Esophagus squamous epithelium (tissue), 5 donors: Measurements from ENCODE around the gene POLR3F. TPM values are rescaled to one million over a fixed set of nuclear protein-coding genes. Genes with fewer than 3 reads are reported as not detected.
"Not testable (repeated sequence)": the region's sequence is repeated elsewhere in the genome, so short reads cannot be mapped to it uniquely, and the experiment has no call there.

Experiments
- DNase-seq: peaks from one replicate; lab custom pipeline; 2025; lab: John Stamatoyannopoulos, UW
- H3K27ac ChIP-seq, 4 donors: fragments of 200-600 bp; sonication (generic); one replicate each; pipeline ENCODE4 v1.5.1; 2016 to 2019; ENCODE audit warnings: mild to moderate bottlenecking in 1 of 4
- H3K27me3 ChIP-seq, 4 donors: fragments of 200-600 bp; sonication (generic); 1 replicate in 3 of 4; 2 replicates in 1 of 4; pipeline versions ENCODE4 v1.5.1 to v1.6.0; 2017 to 2021; ENCODE audit warnings: antibody characterized with exemption in 1 of 4
- H3K36me3 ChIP-seq, 3 donors: fragments of 200-600 bp; sonication (generic); one replicate each; pipeline ENCODE4 v1.5.1; 2016 to 2019
- H3K4me1 ChIP-seq, 3 donors: fragments of 200-600 bp; sonication (generic); one replicate each; pipeline ENCODE4 v1.5.1; 2017 to 2019
- H3K4me3 ChIP-seq, 4 donors: fragments of 200-600 bp; sonication (generic); 1 replicate in 3 of 4; 2 replicates in 1 of 4; pipeline ENCODE4 v1.5.1; 2016 to 2019; ENCODE audit warnings: mild to moderate bottlenecking in 2 of 4, moderate library complexity in 1 of 4
- H3K9me3 ChIP-seq, 3 donors: fragments of 200-600 bp; sonication (generic); one replicate each; pipeline ENCODE4 v1.5.1; 2016 to 2019
- CTCF ChIP-seq, 6 experiments: fragments of 450-650 bp in 4 of 6; fragments of 200-600 bp in 2 of 6; sonication (generic) in 2 of 6; IDR thresholded peaks; one replicate each; pipeline ENCODE4 v1.5.1; 2016 to 2019; ENCODE audit warnings: antibody characterized with exemption in 6 of 6, mild to moderate bottlenecking in 4 of 6, moderate library complexity in 4 of 6
- POLR2A ChIP-seq, 4 donors: fragments of 450-650 bp; IDR thresholded peaks; one replicate each; pipeline ENCODE4 v1.6.1; 2017; ENCODE audit warnings: antibody characterized with exemption in 4 of 4, mild to moderate bottlenecking in 4 of 4, moderate library complexity in 3 of 4
- WGBS, 2 donors: methylation state at CpG; one replicate each; pipeline ENCODE4 v1.1.5; 2018; 5-methylcytosine and 5-hydroxymethylcytosine counted together
- intact Hi-C: fragments of 100-400 bp; cut with DNase I; formaldehyde crosslinking; loops from one replicate; pipeline ENCODE4 v1.15.0; 2022
- total RNA-seq, 4 donors: library from RNA; depleted of rRNA; stranded (reverse); fragments of >200 nt; gene quantifications; one replicate each; pipeline ENCODE4 v1.1.0, GENCODE V29; 2016
- donor health status: DM: yes; HTN: yes; CAD: no.

POLR3F gene
- total RNA-seq, 4 donors from 2014 or later, result 5.1 to 9.2 (median 6.9) TPM

DNA sequence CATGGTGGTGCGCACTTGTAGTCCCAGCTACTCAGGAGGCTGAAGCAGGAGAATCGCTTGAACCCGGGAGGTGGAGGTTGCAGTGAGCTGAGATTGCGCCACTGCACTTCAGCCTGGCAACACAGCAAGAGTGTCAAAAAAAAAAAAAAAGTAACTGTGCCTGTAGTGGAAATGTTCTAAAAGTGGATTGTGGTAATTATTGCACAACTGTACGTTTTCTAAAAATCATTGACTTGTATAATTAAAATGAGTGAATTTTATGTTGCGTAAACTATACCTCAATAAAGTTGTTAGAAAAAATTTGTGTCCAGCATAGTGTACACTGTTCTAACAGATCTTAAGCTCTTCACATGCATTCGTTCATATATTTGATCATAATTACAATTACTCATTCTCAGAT, 46.0 kb downstream of the POLR3F start:
- Histone ChIP-seq H3K27ac (no peak overlapping the region), H3K36me3 (peaks cover 0 to 89% (median 0%) of the 10 kb centered on the region in 3 donors), H3K4me3 (no peak overlapping the region), H3K27me3 (no peaks in the 10 kb centered on the region), H3K4me1 (peaks cover 8 to 16% (median 10%) of the 10 kb centered on the region in 3 donors), H3K9me3 (no peaks in the 10 kb centered on the region)
- no peak for DNase-seq
- TF ChIP-seq CTCF (IDR thresholded peaks at IDR 0.05) (no peak), POLR2A (IDR thresholded peaks at IDR 0.05) (no peak)
- WGBS, 2 donors, result 81 to 85% methylated on average over 7 of the region's 7 CpGs
- intact Hi-C loops, result no loop called here

DNA sequence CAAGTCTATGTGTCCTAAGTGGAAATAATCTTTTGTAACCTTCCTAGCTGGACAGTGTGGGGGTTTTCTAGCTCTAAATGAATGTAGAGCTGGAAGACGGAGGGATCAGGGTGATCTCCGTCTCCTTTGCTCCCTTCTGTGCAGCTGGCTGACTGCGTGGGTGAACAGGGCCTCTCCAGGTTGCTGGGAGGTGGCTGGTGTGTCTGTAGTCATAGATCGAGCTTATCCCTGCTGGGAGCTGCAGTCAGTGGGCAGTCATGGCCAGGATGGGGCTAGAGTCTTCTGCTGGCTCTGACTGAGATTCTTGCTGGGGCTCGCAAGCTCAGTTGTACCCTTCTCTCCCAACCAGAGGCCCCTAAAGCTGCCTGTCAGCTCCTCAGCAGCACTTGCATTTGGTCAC, 46.9 kb downstream of the POLR3F start:
- Histone ChIP-seq H3K27ac (no peak overlapping the region), H3K36me3 (peaks cover 0 to 96% (median 0%) of the 10 kb centered on the region in 3 donors), H3K9me3 (no peaks in the 10 kb centered on the region), H3K27me3 (no peaks in the 10 kb centered on the region), H3K4me1 (peaks cover under 1 to 7% (median under 1%) of the 10 kb centered on the region in 3 donors), H3K4me3 (no peak overlapping the region)
- TF ChIP-seq CTCF (IDR thresholded peaks at IDR 0.05), result no peak
- no peak for TF ChIP-seq POLR2A (IDR thresholded peaks at IDR 0.05)
- no peak for DNase-seq
- WGBS, 2 donors, result 88 to 97% methylated on average over 4 to 5 of the region's 5 CpGs
- intact Hi-C loops, result no loop called here

DNA sequence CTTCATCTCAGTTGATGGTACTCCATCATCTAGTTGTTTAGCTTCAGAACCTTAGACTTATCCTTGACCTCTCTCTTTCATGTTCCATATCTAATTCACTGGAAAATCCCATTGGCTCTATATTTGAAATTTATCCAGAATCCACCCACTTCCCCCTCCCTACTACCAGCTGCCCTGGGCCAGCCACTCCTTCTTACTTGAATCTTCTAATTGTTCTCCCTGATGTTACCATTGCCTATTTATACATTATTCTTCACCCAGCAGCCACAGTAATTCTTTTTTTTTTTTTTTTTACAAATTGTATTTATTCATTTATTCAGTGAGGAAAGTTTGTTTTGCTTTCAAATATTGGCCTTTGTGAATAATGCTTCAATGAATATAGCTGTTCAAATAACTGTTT, 48.8 kb downstream of the POLR3F start:
- H3K4me3 ChIP-seq, result no peak overlapping the region
- no peak for DNase-seq
- H3K36me3 ChIP-seq, result peaks cover 0 to 96% (median 0%) of the 10 kb centered on the region in 3 donors
- no peak overlapping the region for H3K27ac ChIP-seq
- intact Hi-C loops, result no loop called here
- H3K9me3 ChIP-seq, result no peaks in the 10 kb centered on the region
- no peaks in the 10 kb centered on the region for H3K27me3 ChIP-seq
- H3K4me1 ChIP-seq, result no peaks in the 10 kb centered on the region
- no peak for TF ChIP-seq CTCF (IDR thresholded peaks at IDR 0.05)
- TF ChIP-seq POLR2A (IDR thresholded peaks at IDR 0.05), result no peak

GRCh38 chr20:18522066-18522465, 54.9 kb downstream of the POLR3F start:
- intact Hi-C loops, H3K27me3 ChIP-seq, DNase-seq, H3K4me3 ChIP-seq, H3K9me3 ChIP-seq, H3K4me1 ChIP-seq, H3K27ac ChIP-seq: not testable (repeated sequence)
- WGBS, 2 donors, result 91 to 94% methylated on average over 9 of the region's 9 CpGs
- peaks cover 23 to 93% (median 25%) of the 10 kb centered on the region in 3 donors for H3K36me3 ChIP-seq

DNA sequence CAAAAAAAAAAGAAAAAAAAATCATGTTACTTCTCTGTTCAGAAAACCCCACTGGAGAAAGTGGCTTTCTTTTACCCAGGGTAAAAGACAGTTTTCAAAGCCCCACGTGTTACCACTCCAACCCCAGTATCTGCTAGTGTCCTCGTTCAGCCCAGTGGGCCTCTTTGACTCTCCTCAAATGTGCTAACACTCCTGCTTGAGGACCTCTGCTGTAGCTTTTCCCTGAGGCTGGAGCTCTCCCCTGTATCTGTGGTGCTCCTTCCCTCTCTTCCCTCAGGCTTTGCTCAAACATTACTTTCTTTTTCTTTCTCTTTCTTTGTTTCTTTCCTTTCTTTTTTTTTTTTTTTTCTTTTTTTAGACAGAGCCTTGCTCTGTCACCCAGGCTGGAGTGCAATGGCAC, 55.9 kb downstream of the POLR3F start:
- no peaks in the 10 kb centered on the region for H3K9me3 ChIP-seq
- intact Hi-C loops, result no loop called here
- no peak for TF ChIP-seq POLR2A (IDR thresholded peaks at IDR 0.05)
- TF ChIP-seq CTCF (IDR thresholded peaks at IDR 0.05), result no peak
- no peak overlapping the region for H3K4me3 ChIP-seq
- H3K27ac ChIP-seq, result no peak overlapping the region
- 89 to 94% methylated on average over 2 of the region's 2 CpGs for WGBS, 2 donors
- H3K27me3 ChIP-seq, result no peaks in the 10 kb centered on the region
- H3K4me1 ChIP-seq, result no peaks in the 10 kb centered on the region
- no peak for DNase-seq
- peaks cover 33 to 93% (median 33%) of the 10 kb centered on the region in 3 donors for H3K36me3 ChIP-seq

DNA sequence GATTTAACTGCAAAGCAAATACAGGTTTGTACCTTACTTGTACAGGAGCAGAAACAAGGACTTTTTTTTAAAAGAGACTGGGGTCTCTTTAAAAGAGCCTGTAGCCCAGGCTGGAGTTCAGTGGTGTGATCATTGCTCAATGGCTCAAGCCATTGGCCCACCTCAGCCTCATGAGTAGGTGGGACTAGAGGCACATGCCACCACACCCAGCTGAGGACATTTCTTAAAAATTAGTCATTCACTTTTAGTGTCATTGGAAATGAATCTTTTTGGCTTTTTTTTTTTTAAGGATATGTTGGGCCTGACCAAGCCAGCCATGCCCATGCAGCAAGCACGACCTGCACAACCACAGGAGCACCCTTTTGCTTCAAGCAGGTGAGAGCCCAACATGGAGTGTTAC, 57.5 kb downstream of the POLR3F start:
- no peaks in the 10 kb centered on the region for H3K4me1 ChIP-seq
- H3K27me3 ChIP-seq, result no peaks in the 10 kb centered on the region
- intact Hi-C loops, result no loop called here
- WGBS, 2 donors, result 43 to 56% methylated on average over 1 of the region's 1 CpG
- DNase-seq, result no peak
- H3K27ac ChIP-seq, result no peak overlapping the region
- no peak for TF ChIP-seq POLR2A (IDR thresholded peaks at IDR 0.05)
- no peak for TF ChIP-seq CTCF (IDR thresholded peaks at IDR 0.05)
- H3K36me3 ChIP-seq, result peaks cover 33 to 96% (median 41%) of the 10 kb centered on the region in 3 donors
- H3K9me3 ChIP-seq, result no peaks in the 10 kb centered on the region
- no peak overlapping the region for H3K4me3 ChIP-seq

DNA sequence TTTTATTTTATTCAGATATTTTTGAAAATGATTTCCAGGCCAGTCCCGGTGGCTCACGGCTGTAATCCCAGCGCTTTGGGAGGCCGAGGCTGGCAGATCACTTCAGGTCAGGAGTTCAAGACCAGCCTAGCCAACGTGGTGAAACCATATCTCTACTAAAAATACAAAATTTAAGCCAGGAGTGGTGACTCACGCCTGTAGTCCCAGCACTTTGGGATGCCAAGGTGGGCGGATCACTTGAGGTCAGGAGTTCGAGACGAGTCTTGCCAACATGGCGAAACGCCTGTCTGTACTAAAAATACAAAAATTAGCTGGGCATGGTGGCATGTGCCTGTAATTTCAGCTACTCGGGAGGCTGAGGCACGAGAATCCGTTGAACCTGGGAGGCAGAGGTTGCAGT, 59.6 kb downstream of the POLR3F start:
- WGBS, 2 donors, result 77 to 81% methylated on average over 13 to 14 of the region's 14 CpGs
- intact Hi-C loops, H3K27ac ChIP-seq, H3K27me3 ChIP-seq, H3K4me1 ChIP-seq, H3K4me3 ChIP-seq, H3K9me3 ChIP-seq, DNase-seq: not testable (repeated sequence)
- H3K36me3 ChIP-seq, result peaks cover 41 to 97% (median 58%) of the 10 kb centered on the region in 3 donors
